Bronchial epithelial cell (primary cell): ENCODE measurements around the gene HDAC8. TPM values are rescaled to one million over a fixed set of nuclear protein-coding genes. Genes with fewer than 3 reads are reported as not detected.

Experiments used
- DNase-seq: peaks from one replicate; pipeline ENCODE4 v3.0.0-alpha.2; 2010; ENCODE audit warnings: low read depth
- FAIRE-seq: peaks from 2 replicates; lab custom pipeline; 2011; peaks lifted over from hg19 to GRCh38; lab: Jason Lieb, UNC
- H3K27me3 ChIP-seq: 2 replicates; pipeline ENCODE4 v1.5.1; 2011; ENCODE audit warnings: low read length; ENCODE audit not compliant: control insufficient read depth, insufficient read depth
- H3K36me3 ChIP-seq: 2 replicates; pipeline ENCODE4 v1.5.1; 2011; ENCODE audit warnings: low read length; ENCODE audit not compliant: control insufficient read depth, insufficient read depth
- H3K4me3 ChIP-seq: 2 replicates; pipeline ENCODE4 v1.5.1; 2011; ENCODE audit warnings: mild to moderate bottlenecking, low read depth, low read length, control low read depth
- total RNA-seq: library from RNA; depleted of rRNA; stranded (reverse); fragments of >200 nt; gene quantifications from 2 replicates; pipeline ENCODE4 v1.2.1, GENCODE V29; 2014
- TF ChIP-seq, protein P1 (sequence below): IDR thresholded peaks from 2 replicates; pipeline ENCODE4 v1.5.1; 2011; ENCODE audit warnings: mild to moderate bottlenecking, moderate library complexity, low read length, control low read depth, inconsistent platforms; ENCODE audit not compliant: insufficient read depth, severe bottlenecking

The HDAC8 gene
- total RNA-seq, 1 donor from 2014 or later, result 17.6 TPM

DNA sequence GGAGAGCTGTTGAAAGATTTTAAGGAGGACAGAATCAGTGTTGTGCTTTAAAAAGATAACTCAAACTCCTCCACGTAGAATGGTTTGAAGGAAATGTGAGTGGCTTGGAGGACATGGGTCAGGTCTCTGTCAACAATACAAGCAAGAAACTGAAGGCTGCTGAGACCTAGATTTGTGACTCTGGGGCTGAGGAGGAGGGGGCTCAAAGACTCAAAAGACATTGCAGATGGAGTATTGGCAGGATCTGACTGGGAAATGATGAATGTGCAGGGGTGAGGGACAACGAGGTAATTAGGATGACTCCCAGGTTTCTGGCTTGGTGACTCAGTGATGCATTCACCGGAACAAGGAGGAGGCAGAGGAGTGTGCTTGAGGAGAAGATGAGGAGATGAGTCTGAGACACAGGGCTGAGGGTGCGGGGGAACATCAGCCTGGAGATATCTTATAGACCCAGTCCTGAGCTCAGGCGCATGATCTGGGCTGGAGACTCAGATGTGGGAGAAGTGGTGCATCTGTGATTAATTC is 292.3 kb downstream of the HDAC8 start:
- H3K36me3 ChIP-seq, result no peaks in the 10 kb centered on the region
- peak; percentile 75 for DNase-seq
- no peak overlapping the region for H3K4me3 ChIP-seq
- TF ChIP-seq, protein P1, sequence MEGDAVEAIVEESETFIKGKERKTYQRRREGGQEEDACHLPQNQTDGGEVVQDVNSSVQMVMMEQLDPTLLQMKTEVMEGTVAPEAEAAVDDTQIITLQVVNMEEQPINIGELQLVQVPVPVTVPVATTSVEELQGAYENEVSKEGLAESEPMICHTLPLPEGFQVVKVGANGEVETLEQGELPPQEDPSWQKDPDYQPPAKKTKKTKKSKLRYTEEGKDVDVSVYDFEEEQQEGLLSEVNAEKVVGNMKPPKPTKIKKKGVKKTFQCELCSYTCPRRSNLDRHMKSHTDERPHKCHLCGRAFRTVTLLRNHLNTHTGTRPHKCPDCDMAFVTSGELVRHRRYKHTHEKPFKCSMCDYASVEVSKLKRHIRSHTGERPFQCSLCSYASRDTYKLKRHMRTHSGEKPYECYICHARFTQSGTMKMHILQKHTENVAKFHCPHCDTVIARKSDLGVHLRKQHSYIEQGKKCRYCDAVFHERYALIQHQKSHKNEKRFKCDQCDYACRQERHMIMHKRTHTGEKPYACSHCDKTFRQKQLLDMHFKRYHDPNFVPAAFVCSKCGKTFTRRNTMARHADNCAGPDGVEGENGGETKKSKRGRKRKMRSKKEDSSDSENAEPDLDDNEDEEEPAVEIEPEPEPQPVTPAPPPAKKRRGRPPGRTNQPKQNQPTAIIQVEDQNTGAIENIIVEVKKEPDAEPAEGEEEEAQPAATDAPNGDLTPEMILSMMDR, result no peak
- no peaks in the 10 kb centered on the region for H3K27me3 ChIP-seq
- peak; percentile 50 for FAIRE-seq

Other genes starting within 250 kb of the HDAC8 start
- 13.4 and 15.5 TPM in 2 replicates for gene PHKA1, start 141.5 kb upstream of the HDAC8 start, total RNA-seq
- not detected in 2 replicates for gene DMRTC1B, start 204.0 kb upstream of the HDAC8 start, total RNA-seq
- gene FAM236B, start 209.8 kb upstream of the HDAC8 start, total RNA-seq, result not detected in 2 replicates
- gene FAM236D, start 235.4 kb upstream of the HDAC8 start, total RNA-seq, result not detected in 2 replicates